Neural cell (in vitro differentiated cells): ENCODE data around the gene ZNF93.

Experiments
- CTCF ChIP-seq: fragments of 450-650 bp; IDR thresholded peaks from 2 replicates; pipeline ENCODE4 v1.5.1; 2014; ENCODE audit warnings: antibody characterized with exemption, mild to moderate bottlenecking, moderate library complexity; ENCODE audit not compliant: poor library complexity, severe bottlenecking
- EP300 ChIP-seq: fragments of 450-650 bp; conservative IDR thresholded peaks from 2 replicates; pipeline ENCODE4 v1.6.1; 2014; ENCODE audit warnings: antibody characterized with exemption, mild to moderate bottlenecking, moderate library complexity; ENCODE audit not compliant: poor library complexity, severe bottlenecking
- EZH2 ChIP-seq: fragments of 200-600, 300-800 bp; shearing (Covaris generic), sonication (generic); IDR thresholded peaks from 2 replicates; pipeline ENCODE4 v1.6.1; 2014; ENCODE audit warnings: antibody characterized with exemption, low read length, borderline replicate concordance, mild to moderate bottlenecking; ENCODE audit not compliant: insufficient read depth, poor library complexity, severe bottlenecking
- MXI1 ChIP-seq: fragments of 450-650 bp; conservative IDR thresholded peaks from 2 replicates; pipeline ENCODE4 v1.6.1; 2014; ENCODE audit warnings: antibody characterized with exemption, mild to moderate bottlenecking; ENCODE audit not compliant: poor library complexity, severe bottlenecking
- POLR2AphosphoS5 ChIP-seq: IDR thresholded peaks from 2 replicates; pipeline ENCODE4 v1.6.1; 2012
- RAD21 ChIP-seq: fragments of 450-650 bp; conservative IDR thresholded peaks from 2 replicates; pipeline ENCODE4 v1.6.1; 2014; ENCODE audit warnings: antibody characterized with exemption, mild to moderate bottlenecking, moderate library complexity
- REST ChIP-seq: IDR thresholded peaks from 2 replicates; pipeline ENCODE4 v1.6.1; 2012; ENCODE audit warnings: borderline replicate concordance
- TAF1 ChIP-seq: IDR thresholded peaks from 2 replicates; pipeline ENCODE4 v1.6.1; 2012; ENCODE audit warnings: low read depth

GRCh38 chr19:19873381-19873780 is 27.4 kb upstream of the ZNF93 start:
- no peak for TF ChIP-seq REST
- no peak for TF ChIP-seq RAD21
- TF ChIP-seq TAF1, result no peak
- TF ChIP-seq CTCF, result no peak
- no peak for TF ChIP-seq EP300
- no peak for TF ChIP-seq EZH2
- TF ChIP-seq POLR2AphosphoS5, result no peak
- no peak for TF ChIP-seq MXI1
